GM12891 (cell line): ENCODE results near the gene TMEM242.

Experiments used
- DNase-seq: peaks from one replicate; pipeline ENCODE4 v3.0.0; 2011; ENCODE audit warnings: low spot score; ENCODE audit not compliant: insufficient read length
- FAIRE-seq: peaks from 2 replicates; lab custom pipeline; 2011; peaks lifted over from hg19 to GRCh38; lab: Jason Lieb, UNC
- PAX5 ChIP-seq: IDR thresholded peaks from 2 replicates; pipeline ENCODE4 v1.6.1; 2011; ENCODE audit warnings: low read length, moderate library complexity, mild to moderate bottlenecking; ENCODE audit not compliant: insufficient read depth, severe bottlenecking
- POLR2A ChIP-seq: IDR thresholded peaks from 2 replicates; pipeline ENCODE4 v1.6.1; 2011; ENCODE audit warnings: low read depth, low read length, control low read depth
- POLR2AphosphoS5 ChIP-seq: IDR thresholded peaks from 2 replicates; pipeline ENCODE4 v1.6.1; 2011; ENCODE audit warnings: low read depth, low read length, control low read depth
- POU2F2 ChIP-seq: IDR thresholded peaks from 2 replicates; pipeline ENCODE4 v1.6.1; 2011; ENCODE audit warnings: low read depth, mild to moderate bottlenecking, control low read depth, low read length, moderate library complexity
- SPI1 ChIP-seq: IDR thresholded peaks from 2 replicates; pipeline ENCODE4 v1.6.1; 2011; ENCODE audit warnings: low read depth, low read length, control low read depth
- TAF1 ChIP-seq: IDR thresholded peaks from 2 replicates; pipeline ENCODE4 v1.6.1; 2011; ENCODE audit warnings: low read depth, low read length, control low read depth

TMEM242 gene

GRCh38 chr6:157268835-157269234 is 54.5 kb downstream of the TMEM242 start:
- DNase-seq, result no peak
- no peak for FAIRE-seq
- TF ChIP-seq SPI1 (no peak), PAX5 (no peak), TAF1 (no peak), POLR2A (no peak), POLR2AphosphoS5 (no peak), POU2F2 (no peak)

DNA sequence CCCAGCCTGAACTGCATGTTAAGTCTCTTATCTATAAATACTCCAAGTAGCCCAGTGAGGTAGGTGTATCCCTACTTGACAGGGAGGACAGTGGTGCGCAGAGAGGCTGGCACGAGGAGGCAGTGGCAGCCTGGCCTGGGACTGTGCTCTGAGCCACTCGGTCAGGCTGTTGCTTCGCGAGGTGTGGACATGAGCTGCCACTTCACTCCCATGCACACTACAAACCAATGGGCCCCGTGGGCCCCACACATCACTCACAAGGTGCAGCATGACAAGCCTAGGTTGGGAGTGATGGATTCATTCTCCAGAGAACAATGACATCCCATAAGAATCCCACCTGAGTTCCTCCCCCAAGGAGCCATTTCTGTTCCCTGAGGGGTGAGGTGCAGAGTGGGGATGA is 54.9 kb downstream of the TMEM242 start:
- FAIRE-seq, result no peak
- TF ChIP-seq POU2F2 (no peak), POLR2AphosphoS5 (no peak), POLR2A (no peak), TAF1 (no peak), PAX5 (no peak), SPI1 (no peak)
- no peak for DNase-seq

GRCh38 chr6:157267654-157268053 is 55.7 kb downstream of the TMEM242 start:
- TF ChIP-seq TAF1 (no peak), PAX5 (no peak), POU2F2 (no peak), POLR2A (no peak), SPI1 (no peak), POLR2AphosphoS5 (no peak)
- DNase-seq, result no peak
- no peak for FAIRE-seq

GRCh38 chr6:157267109-157267611 is 56.2 kb downstream of the TMEM242 start:
- no peak for DNase-seq
- TF ChIP-seq PAX5 (no peak), POU2F2 (no peak), TAF1 (no peak), SPI1 (no peak), POLR2AphosphoS5 (no peak), POLR2A (no peak)
- no peak for FAIRE-seq

DNA sequence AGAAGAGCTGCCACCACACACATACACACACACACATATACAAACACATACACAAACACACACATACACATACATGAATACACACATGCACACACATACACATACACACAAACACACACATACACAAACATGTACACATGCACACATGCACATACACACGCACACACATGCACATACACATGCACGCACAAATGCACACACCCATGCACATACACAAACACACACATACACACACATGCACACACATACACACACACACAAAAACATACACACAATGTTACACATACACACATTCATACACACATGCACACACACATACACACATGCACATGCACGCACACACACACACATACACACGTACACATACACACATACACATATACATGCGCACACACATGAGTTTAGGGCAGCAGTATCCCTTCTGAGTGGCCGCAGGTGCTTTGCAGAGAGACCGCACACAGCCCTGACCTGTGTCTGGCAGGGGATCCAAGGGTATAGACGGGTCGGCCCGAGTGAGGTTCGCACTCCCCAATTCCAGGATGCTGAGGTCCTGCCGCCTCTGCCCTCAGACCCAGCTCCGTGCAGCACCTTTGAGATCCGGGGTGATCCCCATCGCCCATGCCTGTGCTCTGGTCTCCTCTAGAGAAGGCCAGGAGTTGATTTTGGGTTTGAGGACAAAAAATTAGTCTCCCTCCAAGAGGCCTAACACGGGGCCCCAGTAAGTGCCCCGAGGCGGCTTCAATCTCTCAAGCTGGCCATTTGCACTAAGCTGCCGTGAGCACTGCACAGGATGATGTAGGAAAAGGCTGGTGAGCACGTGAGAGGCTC is 56.8 kb downstream of the TMEM242 start:
- TF ChIP-seq PAX5 (no peak), POLR2A (no peak), SPI1 (no peak), POU2F2 (no peak), POLR2AphosphoS5 (no peak), TAF1 (no peak)
- DNase-seq (no peak), FAIRE-seq (peak; percentile 71)

- no peak for DNase-seq
- no peak for TF ChIP-seq POU2F2
- TF ChIP-seq POLR2A, result no peak
- TF ChIP-seq SPI1, result no peak
- TF ChIP-seq TAF1, result no peak
- TF ChIP-seq POLR2AphosphoS5, result no peak
- TF ChIP-seq PAX5, result no peak
- FAIRE-seq, result no peak
These were observed 57.7 kb downstream of the TMEM242 start for GRCh38 chr6:157265635-157266034.

GRCh38 chr6:157265186-157265585 is 58.1 kb downstream of the TMEM242 start:
- DNase-seq (no peak), FAIRE-seq (no peak)
- TF ChIP-seq TAF1, result no peak
- TF ChIP-seq POU2F2, result no peak
- no peak for TF ChIP-seq SPI1
- TF ChIP-seq POLR2AphosphoS5, result no peak
- no peak for TF ChIP-seq POLR2A
- TF ChIP-seq PAX5, result no peak

- DNase-seq, result no peak
- FAIRE-seq, result no peak
- TF ChIP-seq TAF1 (no peak), PAX5 (no peak), SPI1 (no peak), POLR2AphosphoS5 (no peak), POU2F2 (no peak), POLR2A (no peak)
These were observed 58.6 kb downstream of the TMEM242 start for GRCh38 chr6:157264701-157265100.

- DNase-seq (no peak), FAIRE-seq (no peak)
- TF ChIP-seq SPI1 (no peak), POU2F2 (no peak)
These were observed 59.4 kb downstream of the TMEM242 start for GRCh38 chr6:157263881-157264397.

DNA sequence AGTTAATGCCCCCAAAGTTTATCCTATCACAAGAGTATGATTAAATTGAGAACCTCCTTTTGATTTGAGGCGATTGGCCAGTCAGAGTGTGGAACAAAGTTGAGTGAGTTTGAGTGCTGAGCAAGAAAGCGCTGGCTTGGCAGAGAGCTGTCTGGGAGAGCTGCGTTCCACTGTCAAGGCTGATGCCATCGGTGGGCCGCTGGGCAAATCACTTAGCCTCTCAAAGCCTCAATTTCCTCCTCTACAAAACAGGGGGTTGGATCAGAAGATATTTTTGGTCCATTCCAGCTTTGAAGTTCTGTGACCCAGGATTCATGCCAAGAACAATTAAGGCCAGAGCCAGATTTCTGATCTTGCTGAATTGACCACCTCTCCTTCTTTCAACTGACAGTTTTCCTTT is 60.2 kb downstream of the TMEM242 start:
- no peak for TF ChIP-seq SPI1
- TF ChIP-seq POU2F2, result no peak
- TF ChIP-seq TAF1, result no peak
- no peak for TF ChIP-seq POLR2A
- TF ChIP-seq PAX5, result no peak
- no peak for TF ChIP-seq POLR2AphosphoS5
- DNase-seq, result no peak
- no peak for FAIRE-seq

GRCh38 chr6:157261606-157262005 is 61.7 kb downstream of the TMEM242 start:
- FAIRE-seq (no peak), DNase-seq (no peak)
- TF ChIP-seq SPI1, result no peak
- no peak for TF ChIP-seq POLR2AphosphoS5
- TF ChIP-seq POU2F2, result no peak
- no peak for TF ChIP-seq PAX5
- no peak for TF ChIP-seq TAF1
- no peak for TF ChIP-seq POLR2A
